ENCODE data around the gene SLC6A3. TPM values are rescaled to one million over a fixed set of nuclear protein-coding genes. Genes with fewer than 3 reads are reported as not detected.

Gene SLC6A3
- not detected for total RNA-seq (2013)
- polyA plus RNA-seq = not detected
- under 0.01 TPM in 1 of 2 replicates, not detected in the other for polyA minus RNA-seq
- 0.17 to 4.4 (median 1.8) reads per million in 11 experiments for total RNA-seq

GRCh38 chr5:1445313-1445688 lies at the start of gene SLC6A3:
TSS of gene SLC6A3 (minus strand) at chr5:1445440. CDS start at chr5:1443197, 2,243 bp downstream.
- H3K79me2 ChIP-seq (ENCODE audit: insufficient read depth, low read length) = no peaks in the 10 kb centered on the region
- H3K27ac ChIP-seq (ENCODE audit: low read depth in 1 of 2, low read length in 2 of 2) = no peak within 1 kb of the TSS
- H4K20me1 ChIP-seq (ENCODE audit: insufficient read depth, low read length) = no peaks in the 10 kb centered on the region
- WGBS (ENCODE audit: insufficient coverage) = 1% methylated on average over 39 of the region's 52 CpGs
- no peak within 1 kb of the TSS for H3K4me3 ChIP-seq (replicated peaks in 1 of 3; ENCODE audit: low read depth in 2 of 3, low read length in 3 of 3)
- no peaks in the 10 kb centered on the region for H3K4me1 ChIP-seq (ENCODE audit: control insufficient read depth in 1 of 2, insufficient read depth in 2 of 2, low read length in 2 of 2)
- intact Hi-C loops (cut with micrococcal nuclease) = no loop called here
- Mint-ChIP-seq H3K27me3 (ENCODE audit: low read depth in 3 of 3) (peaks cover 66 to 82% (median 72%) of the 10 kb centered on the region in 3 donors), H3K4me3 (peak within 1 kb of the TSS in 1 of 2 donors; percentile 79), H3K36me3 (no peaks in the 10 kb centered on the region), H3K27ac (no peak within 1 kb of the TSS), H3K9me3 (peaks cover 0 to 7% (median 4%) of the 10 kb centered on the region in 7 donors), H3K4me1 (no peaks in the 10 kb centered on the region)
- H3K36me3 ChIP-seq (replicated peaks in 1 of 2; ENCODE audit: control insufficient read depth in 1 of 2, insufficient read depth in 2 of 2, low read length in 2 of 2) = no peaks in the 10 kb centered on the region
- H2AFZ ChIP-seq (ENCODE audit: insufficient read depth, low read depth, low read length, poor library complexity, severe bottlenecking) = no peak within 1 kb of the TSS
- DNase-seq = no peak
- H3K4me2 ChIP-seq (replicated peaks; ENCODE audit: extremely low read depth, low read length, poor library complexity, severe bottlenecking) = no peak within 1 kb of the TSS
- H3K9me3 ChIP-seq (replicated peaks in 1 of 2; ENCODE audit: control insufficient read depth in 1 of 2, insufficient read depth in 1 of 2, low read length in 2 of 2) = no peaks in the 10 kb centered on the region
- no peak for TF ChIP-seq CTCF (IDR thresholded peaks at IDR 0.05)
- no peak within 1 kb of the TSS for H3K9ac ChIP-seq (ENCODE audit: insufficient read depth, low read length, poor library complexity, severe bottlenecking)
- H3K27me3 ChIP-seq (ENCODE audit: control insufficient read depth in 2 of 2, insufficient read depth in 2 of 2, low read length in 2 of 2) = peaks cover 17 to 64% of the 10 kb centered on the region in 2 donors

- Histone ChIP-seq H3K9ac (ENCODE audit: insufficient read depth, low read length, poor library complexity, severe bottlenecking) (peak overlapping the region; percentile 76), H3K36me3 (replicated peaks in 1 of 2; ENCODE audit: control insufficient read depth in 1 of 2, insufficient read depth in 2 of 2, low read length in 2 of 2) (peaks cover 21 to 44% of the 10 kb centered on the region in 2 donors)
Observed at GRCh38 chr5:1493941-1494340, 48.7 kb upstream of the SLC6A3 start.

More at GRCh38 chr5:1493941-1494340, 48.7 kb upstream of the SLC6A3 start:
- Histone ChIP-seq H3K9me3 (replicated peaks in 1 of 2; ENCODE audit: control insufficient read depth in 1 of 2, insufficient read depth in 1 of 2, low read length in 2 of 2) (no peaks in the 10 kb centered on the region), H4K20me1 (ENCODE audit: insufficient read depth, low read length) (no peaks in the 10 kb centered on the region), H3K4me3 (replicated peaks in 1 of 3; ENCODE audit: low read depth in 2 of 3, low read length in 3 of 3) (peak overlapping the region in 1 of 3 experiments; percentile 51), H3K27me3 (ENCODE audit: control insufficient read depth in 2 of 2, insufficient read depth in 2 of 2, low read length in 2 of 2) (no peaks in the 10 kb centered on the region), H2AFZ (ENCODE audit: insufficient read depth, low read depth, low read length, poor library complexity, severe bottlenecking) (no peak overlapping the region), H3K4me1 (ENCODE audit: control insufficient read depth in 1 of 2, insufficient read depth in 2 of 2, low read length in 2 of 2) (peaks cover 79 to 88% of the 10 kb centered on the region in 2 donors), H3K79me2 (ENCODE audit: insufficient read depth, low read length) (peaks cover 57% of the 10 kb centered on the region), H3K27ac (ENCODE audit: low read depth in 1 of 2, low read length in 2 of 2) (peak overlapping the region; percentile 98), H3K4me2 (replicated peaks; ENCODE audit: extremely low read depth, low read length, poor library complexity, severe bottlenecking) (peak overlapping the region; percentile 44)
- 97% methylated on average over 10 of the region's 12 CpGs for WGBS (ENCODE audit: insufficient coverage)
- H3K36me3 Mint-ChIP-seq = peaks cover 71 to 78% of the 10 kb centered on the region in 2 donors
- peak overlapping the region; percentile 85 to 100 (median 97) for H3K27ac Mint-ChIP-seq
- H3K27me3 Mint-ChIP-seq (ENCODE audit: low read depth in 3 of 3) = peaks cover 0 to 4% (median 2%) of the 10 kb centered on the region in 3 donors
- intact Hi-C loops (cut with micrococcal nuclease) = loop anchor here in 1 of 2 donors (2.0 kb wide), 1 partner anchor 13 kb away; no protein-coding TSS in a partner anchor
- H3K4me1 Mint-ChIP-seq = peaks cover 88% of the 10 kb centered on the region
- peak overlapping the region; percentile 42 to 58 for H3K4me3 Mint-ChIP-seq
- no peak for DNase-seq
- peaks cover 0 to 3% (median 0%) of the 10 kb centered on the region in 7 donors for H3K9me3 Mint-ChIP-seq
- no peak for TF ChIP-seq CTCF (IDR thresholded peaks at IDR 0.05)
